ENCODE data around the gene CDH12.
"Not testable (repeated sequence)": the region's sequence is repeated elsewhere in the genome, so short reads cannot be mapped to it uniquely, and the experiment has no call there.

DNA sequence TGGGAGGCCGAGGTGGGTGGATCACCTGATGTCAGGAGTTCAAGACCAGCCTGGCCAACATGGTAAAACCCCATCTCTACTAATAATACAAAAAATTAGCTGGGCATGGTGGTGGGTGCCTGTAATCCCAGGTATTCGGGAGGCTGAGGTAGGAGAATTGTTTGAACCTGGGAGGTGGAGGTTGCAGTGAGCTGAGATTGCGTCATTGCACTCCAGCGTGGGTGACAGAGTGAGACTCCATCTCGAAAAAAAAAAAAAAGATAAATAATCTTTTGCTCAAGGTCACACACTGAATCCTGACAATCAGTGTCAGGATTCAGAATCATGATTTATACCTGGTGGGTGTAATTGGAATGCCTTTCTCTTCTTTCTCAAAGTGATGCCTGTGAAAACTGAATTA lies 5.8 kb upstream of the CDH12 start:
- not testable (repeated sequence) for TF ChIP-seq CTCF (IDR thresholded peaks at IDR 0.05; ENCODE audit: low read depth, low read length, missing input control); ZBTB33 (IDR thresholded peaks at IDR 0.05); RXRA (IDR thresholded peaks at IDR 0.05); TAF1 (conservative IDR thresholded peaks at IDR 0.05); GABPA (IDR thresholded peaks at IDR 0.05 in 1 of 2, conservative IDR thresholded peaks at IDR 0.05 in 1 of 2)
- TF ChIP-seq, protein P1, sequence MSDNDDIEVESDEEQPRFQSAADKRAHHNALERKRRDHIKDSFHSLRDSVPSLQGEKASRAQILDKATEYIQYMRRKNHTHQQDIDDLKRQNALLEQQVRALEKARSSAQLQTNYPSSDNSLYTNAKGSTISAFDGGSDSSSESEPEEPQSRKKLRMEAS (IDR thresholded peaks at IDR 0.05) = not testable (repeated sequence)
